Ammon's horn (tissue), 1 donor: ENCODE data around the gene FAM53B.

Experiments
- DNase-seq: peaks from one replicate; pipeline ENCODE4 v3.0.0-alpha.2; 2016; ENCODE audit warnings: low spot score

FAM53B gene

GRCh38 chr10:124728071-124728829 lies 15.9 kb downstream of the FAM53B start:
- DNase-seq, result peak; percentile 85

- DNase-seq, result no peak
Measured at GRCh38 chr10:124727361-124727960, 16.7 kb downstream of the FAM53B start.

GRCh38 chr10:124725791-124726190 lies 18.4 kb downstream of the FAM53B start:
- DNase-seq, result no peak

- no peak for DNase-seq
Measured at GRCh38 chr10:124725171-124725631, 19.0 kb downstream of the FAM53B start.

DNA sequence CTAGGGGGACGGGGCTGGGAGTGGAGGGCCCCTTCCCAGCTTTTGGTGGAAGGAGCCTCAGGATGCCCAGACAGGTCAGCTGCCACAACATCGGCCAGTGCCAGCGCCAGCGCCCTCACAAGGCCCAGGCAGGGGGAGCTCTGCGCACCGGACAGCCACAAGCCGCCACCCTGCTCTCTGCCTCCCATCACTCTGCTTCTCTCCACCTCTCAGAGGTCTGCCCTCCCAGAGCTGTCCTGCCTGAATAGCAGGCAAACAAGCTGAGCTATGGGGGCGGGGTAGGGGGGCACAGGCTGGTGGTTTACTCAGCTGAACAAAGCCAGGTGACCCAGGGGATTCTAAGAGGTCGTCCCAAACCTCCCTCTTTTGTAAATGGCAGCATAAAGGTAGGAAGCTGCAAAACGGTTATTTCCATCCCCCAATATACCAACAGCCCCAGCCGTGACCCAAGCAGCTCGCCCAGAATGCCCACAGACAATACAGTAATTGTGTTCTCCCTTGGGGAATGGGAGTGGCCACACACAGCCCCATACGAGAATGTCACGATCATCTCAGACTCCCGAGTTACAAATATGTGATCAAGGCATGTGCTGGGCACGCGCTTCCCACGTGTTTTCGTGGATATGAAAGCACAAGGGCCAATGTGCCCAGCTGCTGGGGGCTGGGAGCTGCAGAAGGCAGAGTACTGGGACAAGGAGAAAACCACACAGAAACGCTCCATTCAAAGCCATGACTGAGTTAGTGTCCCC lies 19.7 kb downstream of the FAM53B start:
- DNase-seq, result peak; percentile 96

DNA sequence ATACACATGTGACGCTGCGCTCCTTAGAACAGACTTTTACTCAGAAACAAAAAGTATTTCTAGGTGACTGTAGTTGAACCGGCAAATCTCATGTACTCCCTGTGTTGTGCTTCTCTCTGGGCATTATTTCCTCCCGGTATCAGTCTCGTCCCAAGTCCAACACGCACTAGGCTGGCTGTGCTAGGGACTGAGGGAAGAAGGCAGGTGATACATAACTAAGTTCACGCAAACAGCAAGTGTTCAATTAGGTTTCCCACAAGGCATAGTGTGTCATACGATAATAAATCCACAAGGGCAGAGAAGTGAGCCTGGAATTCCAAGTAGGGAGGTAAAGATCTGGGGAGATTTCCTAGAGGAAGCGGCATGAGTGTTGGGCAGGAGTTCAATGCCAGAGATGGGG lies 20.4 kb downstream of the FAM53B start:
- DNase-seq, result no peak

- no peak for DNase-seq
Measured at GRCh38 chr10:124722798-124723783, 21.1 kb downstream of the FAM53B start.

GRCh38 chr10:124721330-124722045 lies 22.7 kb downstream of the FAM53B start:
- DNase-seq, result peak; percentile 81

DNA sequence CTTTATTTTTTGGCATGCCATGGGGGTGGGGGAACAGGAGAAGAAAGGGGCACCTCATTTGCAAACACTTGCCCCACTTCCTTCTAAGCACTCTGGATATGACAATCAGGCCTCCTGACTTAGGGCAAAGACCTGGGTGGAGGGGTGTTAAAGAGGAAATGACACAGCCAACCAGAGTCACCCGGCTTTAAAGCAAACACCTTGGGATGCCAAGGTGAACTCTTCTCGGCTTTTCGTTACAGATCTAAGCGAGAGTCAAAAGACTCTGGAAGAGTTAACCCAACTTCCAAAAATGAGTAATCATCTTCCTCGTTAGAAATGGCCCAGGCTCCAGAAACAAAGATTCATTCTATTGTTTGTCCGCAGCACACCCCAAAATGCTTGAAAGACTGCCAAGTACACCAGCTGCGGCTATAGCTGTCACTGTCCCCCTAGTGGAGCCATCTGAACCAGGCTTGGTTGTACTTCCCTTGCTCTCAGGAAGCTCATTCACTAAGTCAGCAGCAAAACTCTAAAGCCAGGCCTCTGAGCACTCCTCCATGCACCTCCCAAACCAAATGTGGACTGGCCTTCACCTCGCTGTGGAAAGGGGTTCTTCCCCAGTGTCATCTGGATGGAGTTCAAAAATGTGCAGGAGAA lies 24.8 kb downstream of the FAM53B start:
- DNase-seq, result peak; percentile 96

DNA sequence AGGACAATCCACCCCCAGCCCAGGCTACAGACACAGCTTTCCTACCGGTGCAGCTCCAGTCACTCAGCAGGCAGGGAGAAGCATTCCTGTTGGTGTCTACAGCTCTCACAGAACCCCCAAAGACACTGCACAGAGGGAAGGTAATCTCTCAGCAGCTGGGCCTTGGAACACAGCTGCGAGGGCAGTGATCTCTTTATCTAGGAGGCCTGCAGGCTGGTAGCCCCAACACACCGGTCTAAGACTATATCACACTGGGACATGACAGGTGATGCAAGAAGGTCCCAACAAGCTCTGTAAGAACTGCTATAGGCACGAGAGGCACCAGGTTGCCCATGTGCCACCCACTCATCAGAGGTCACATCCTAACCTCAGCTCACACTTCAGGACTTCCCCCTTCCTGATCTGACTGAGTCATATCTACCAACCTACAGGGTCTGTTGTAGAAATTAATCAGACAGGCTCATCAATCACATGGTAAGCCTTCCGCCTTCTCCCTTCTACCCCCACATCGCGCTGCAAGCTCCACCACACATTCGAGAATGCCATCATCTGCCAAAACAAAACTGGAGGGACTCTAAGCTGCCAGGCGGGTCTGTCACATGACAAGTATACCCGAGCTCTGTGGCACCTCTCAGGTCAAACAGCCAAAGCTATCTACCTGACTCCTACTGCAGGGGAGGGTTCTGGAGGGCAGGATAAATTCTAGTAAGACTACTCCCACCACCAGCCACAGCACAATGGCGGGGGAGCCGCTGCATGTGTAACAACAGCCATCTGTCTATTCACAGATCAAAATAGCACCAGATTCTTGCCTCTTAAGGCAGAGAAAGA lies 26.1 kb downstream of the FAM53B start:
- DNase-seq, result peak; percentile 76

- DNase-seq, result no peak
Measured at GRCh38 chr10:124717041-124717757, 27.0 kb downstream of the FAM53B start.

DNA sequence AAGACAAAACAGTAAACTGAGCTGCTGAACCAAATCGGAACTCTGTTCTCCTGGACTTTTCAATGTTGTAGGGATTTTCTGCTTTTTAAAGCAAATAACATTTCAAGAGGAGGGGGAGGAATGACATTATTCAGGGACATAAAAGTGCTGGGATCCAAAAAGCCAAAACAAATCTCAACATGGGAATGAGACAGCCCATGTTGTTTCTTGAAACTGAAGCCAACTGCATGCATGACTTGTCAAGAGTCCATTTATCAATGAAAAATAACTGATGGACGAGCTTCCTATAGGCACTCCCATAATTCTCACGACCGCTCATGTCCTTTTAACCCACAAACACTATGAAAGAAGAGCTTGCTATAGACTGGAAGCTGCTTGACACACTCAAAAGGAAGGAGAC lies 27.8 kb downstream of the FAM53B start:
- no peak for DNase-seq

- no peak for DNase-seq
Measured at GRCh38 chr10:124715439-124715838, 28.7 kb downstream of the FAM53B start.

DNA sequence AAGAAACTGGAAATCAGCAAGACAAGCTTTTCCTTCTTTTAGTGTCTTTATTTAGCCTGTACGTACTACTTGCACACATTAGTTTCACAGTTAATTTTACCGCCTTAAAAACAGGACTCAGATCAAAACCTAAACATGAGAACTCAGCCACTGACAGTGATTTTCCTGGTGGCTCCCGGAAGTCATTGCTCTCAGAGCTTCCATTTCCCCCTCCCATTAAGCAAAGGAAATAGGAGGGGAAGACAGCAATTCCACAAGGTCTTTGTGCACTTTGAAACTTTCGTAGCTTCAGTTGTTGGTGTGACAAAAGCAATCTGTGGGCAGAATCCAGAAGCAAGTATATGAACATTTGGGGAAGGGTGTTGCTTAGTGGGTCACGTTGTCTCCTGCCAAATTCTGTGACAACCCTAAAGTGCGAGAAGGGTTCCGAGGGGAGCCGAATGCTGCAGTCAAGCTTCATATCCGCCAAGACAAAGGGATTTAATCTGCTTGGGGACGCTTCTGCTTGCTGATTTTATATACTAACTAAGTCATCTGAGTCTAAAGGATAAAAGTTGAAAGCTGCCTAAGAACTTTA lies 30.4 kb downstream of the FAM53B start:
- no peak for DNase-seq

DNA sequence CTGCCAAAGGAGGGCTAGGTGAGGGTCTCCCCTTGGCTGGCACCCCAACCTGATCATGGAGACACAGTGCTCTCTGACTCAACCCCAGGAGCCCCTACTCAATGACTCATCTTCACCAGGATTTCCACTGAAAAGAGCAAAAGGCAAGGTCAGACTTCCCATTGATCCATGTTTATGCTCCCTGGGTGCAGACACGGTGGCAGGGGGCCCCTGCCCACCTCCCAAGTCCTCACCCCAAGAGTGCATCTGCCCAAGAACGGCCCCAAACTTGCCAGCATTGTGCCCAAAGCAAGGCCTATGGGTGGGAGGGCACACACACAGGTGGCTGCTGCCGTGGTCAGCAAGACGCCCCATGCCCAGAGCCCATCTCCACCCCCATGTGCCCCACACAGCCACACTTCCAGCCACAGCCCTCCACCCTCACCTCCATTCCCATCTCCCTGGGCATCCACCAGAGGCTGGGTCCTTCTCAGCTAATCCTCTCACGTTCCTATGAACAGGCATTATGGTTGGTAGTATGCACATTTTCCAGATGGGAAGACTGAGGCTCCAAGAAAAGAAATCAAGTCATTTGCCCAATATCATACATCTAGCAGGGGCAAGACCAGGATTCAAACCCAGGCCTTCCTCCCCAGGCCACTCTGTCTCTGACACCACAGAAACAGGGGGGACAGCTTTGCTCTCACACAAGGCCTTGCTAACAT lies 31.3 kb downstream of the FAM53B start:
- no peak for DNase-seq

GRCh38 chr10:124711145-124711544 lies 33.0 kb downstream of the FAM53B start:
- DNase-seq, result no peak

DNA sequence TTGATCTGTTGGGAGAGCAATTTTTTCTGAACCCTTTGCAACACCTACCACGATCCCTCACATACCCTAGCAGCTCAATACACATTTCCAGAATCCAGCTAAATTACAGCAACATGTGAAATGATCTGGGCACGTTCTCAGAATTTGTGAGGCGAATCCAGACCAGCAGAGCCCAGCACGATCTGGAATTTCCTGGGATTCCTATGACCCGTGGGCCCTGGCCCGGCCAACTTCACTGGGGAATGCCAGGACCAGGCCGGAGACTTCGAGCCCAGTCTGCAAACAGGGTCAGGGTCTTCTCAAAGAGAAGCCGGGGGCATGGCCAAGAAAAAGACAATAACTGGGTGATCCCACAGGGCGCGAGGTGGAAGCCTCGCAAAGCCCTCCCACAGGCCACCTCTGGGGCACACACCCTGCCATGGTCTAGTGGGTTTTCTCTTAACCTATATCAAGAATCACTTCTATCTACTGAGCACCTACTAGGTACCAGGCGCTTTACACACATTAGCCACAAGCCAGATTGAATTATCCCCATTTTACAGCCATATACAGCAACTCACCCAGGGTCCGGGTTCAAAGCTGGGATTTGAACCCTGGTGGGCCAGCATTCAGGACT lies 33.8 kb downstream of the FAM53B start:
- DNase-seq, result no peak

- no peak for DNase-seq
Measured at GRCh38 chr10:124709861-124710260, 34.3 kb downstream of the FAM53B start.
